Measurements from ENCODE around the gene GALNT17. TPM values are rescaled to one million over a fixed set of nuclear protein-coding genes. Genes with fewer than 3 reads are reported as not detected.

The GALNT17 gene
- total and polyA plus RNA-seq, 5 experiments from 2014 or later, result not detected

GRCh38 chr7:71479231-71479630, 347.3 kb downstream of the GALNT17 start:
- H3K4me3 Mint-ChIP-seq, result no peak overlapping the region
- POLR2A ChIA-PET, result no interaction called here
- H3K27me3 Mint-ChIP-seq, result no peaks in the 10 kb centered on the region
- H3K27ac Mint-ChIP-seq, result no peak overlapping the region
- ATAC-seq, result no peak
- H3K4me1 Mint-ChIP-seq, result no peaks in the 10 kb centered on the region
- no peaks in the 10 kb centered on the region for H3K36me3 Mint-ChIP-seq
- peaks cover 0 to 19% (median 2%) of the 10 kb centered on the region in 9 donors for H3K9me3 Mint-ChIP-seq
- no peak for DNase-seq

GRCh38 chr7:71480791-71481190, 348.8 kb downstream of the GALNT17 start:
- H3K27ac Mint-ChIP-seq, result no peak overlapping the region
- H3K4me3 Mint-ChIP-seq, result no peak overlapping the region
- no peaks in the 10 kb centered on the region for H3K27me3 Mint-ChIP-seq
- peaks cover 0 to 15% (median 0%) of the 10 kb centered on the region in 9 donors for H3K9me3 Mint-ChIP-seq
- H3K36me3 Mint-ChIP-seq, result no peaks in the 10 kb centered on the region
- no peak for ATAC-seq
- no peaks in the 10 kb centered on the region for H3K4me1 Mint-ChIP-seq
- POLR2A ChIA-PET, result no interaction called here
- no peak for DNase-seq

- H3K36me3 Mint-ChIP-seq, result no peaks in the 10 kb centered on the region
- no peaks in the 10 kb centered on the region for H3K27me3 Mint-ChIP-seq
- no peak for DNase-seq
- peaks cover 0 to 10% (median 4%) of the 10 kb centered on the region in 9 donors for H3K9me3 Mint-ChIP-seq
- POLR2A ChIA-PET, result no interaction called here
- H3K27ac Mint-ChIP-seq, result no peak overlapping the region
- no peaks in the 10 kb centered on the region for H3K4me1 Mint-ChIP-seq
- no peak overlapping the region for H3K4me3 Mint-ChIP-seq
- ATAC-seq, result no peak
Measured at GRCh38 chr7:71482284-71482683, 350.3 kb downstream of the GALNT17 start.

- POLR2A ChIA-PET, result interaction anchor here (0.7 kb wide), 1 partner anchor 242 kb away, joined by 6 read pairs; no protein-coding TSS in a partner anchor
- ATAC-seq, result no peak
- H3K27me3 Mint-ChIP-seq, result no peaks in the 10 kb centered on the region
Measured at GRCh38 chr7:71484380-71484779, 352.4 kb downstream of the GALNT17 start.

GRCh38 chr7:71485586-71485985, 353.6 kb downstream of the GALNT17 start:
- DNase-seq (no peak), ATAC-seq (no peak)
- H3K27ac Mint-ChIP-seq, result no peak overlapping the region
- H3K27me3 Mint-ChIP-seq, result no peaks in the 10 kb centered on the region
- no peak overlapping the region for H3K4me3 Mint-ChIP-seq
- POLR2A ChIA-PET, result no interaction called here
- no peaks in the 10 kb centered on the region for H3K36me3 Mint-ChIP-seq
- peaks cover 0 to 10% (median 4%) of the 10 kb centered on the region in 9 donors for H3K9me3 Mint-ChIP-seq
- H3K4me1 Mint-ChIP-seq, result no peaks in the 10 kb centered on the region

More at GRCh38 chr7:71484380-71484779, 352.4 kb downstream of the GALNT17 start:
- no peak for DNase-seq
- peaks cover 0 to 10% (median 4%) of the 10 kb centered on the region in 9 donors for H3K9me3 Mint-ChIP-seq
- no peaks in the 10 kb centered on the region for H3K36me3 Mint-ChIP-seq
- H3K4me1 Mint-ChIP-seq, result no peaks in the 10 kb centered on the region
- H3K27ac Mint-ChIP-seq, result no peak overlapping the region
- no peak overlapping the region for H3K4me3 Mint-ChIP-seq

- H3K36me3 Mint-ChIP-seq, result no peaks in the 10 kb centered on the region
- no peak overlapping the region for H3K4me3 Mint-ChIP-seq
- no peak overlapping the region for H3K27ac Mint-ChIP-seq
- peaks cover 0 to 10% (median 4%) of the 10 kb centered on the region in 9 donors for H3K9me3 Mint-ChIP-seq
- H3K27me3 Mint-ChIP-seq, result no peaks in the 10 kb centered on the region
- H3K4me1 Mint-ChIP-seq, result no peaks in the 10 kb centered on the region
- ATAC-seq (no peak), DNase-seq (no peak)
- POLR2A ChIA-PET, result no interaction called here
Measured at GRCh38 chr7:71486414-71486813, 354.5 kb downstream of the GALNT17 start.

- H3K9me3 Mint-ChIP-seq, result peaks cover 0 to 10% (median 4%) of the 10 kb centered on the region in 9 donors
- no peaks in the 10 kb centered on the region for H3K36me3 Mint-ChIP-seq
- DNase-seq, result no peak
- no peaks in the 10 kb centered on the region for H3K27me3 Mint-ChIP-seq
- H3K4me1 Mint-ChIP-seq, result no peaks in the 10 kb centered on the region
- H3K27ac Mint-ChIP-seq, result no peak overlapping the region
- H3K4me3 Mint-ChIP-seq, result no peak overlapping the region
- no peak for ATAC-seq
- POLR2A ChIA-PET, result no interaction called here
Measured at GRCh38 chr7:71486856-71487628, 355.1 kb downstream of the GALNT17 start.

- POLR2A ChIA-PET, result no interaction called here
- Mint-ChIP-seq H3K4me1 (no peaks in the 10 kb centered on the region), H3K27me3 (no peaks in the 10 kb centered on the region), H3K9me3 (peaks cover 0 to 16% (median 4%) of the 10 kb centered on the region in 9 donors), H3K4me3 (no peak overlapping the region), H3K36me3 (no peaks in the 10 kb centered on the region), H3K27ac (no peak overlapping the region)
- no peak for ATAC-seq
- no peak for DNase-seq
Measured at GRCh38 chr7:71488308-71488707, 356.4 kb downstream of the GALNT17 start.

- H3K9me3 Mint-ChIP-seq, result peaks cover 0 to 16% (median 4%) of the 10 kb centered on the region in 9 donors
- no peak overlapping the region for H3K27ac Mint-ChIP-seq
- ATAC-seq, result no peak
- H3K4me3 Mint-ChIP-seq, result no peak overlapping the region
- H3K4me1 Mint-ChIP-seq, result no peaks in the 10 kb centered on the region
- H3K27me3 Mint-ChIP-seq, result peaks cover 0 to 3% (median 0%) of the 10 kb centered on the region in 5 donors
- no peaks in the 10 kb centered on the region for H3K36me3 Mint-ChIP-seq
- POLR2A ChIA-PET, result no interaction called here
- no peak for DNase-seq
Measured at GRCh38 chr7:71491336-71491735, 359.4 kb downstream of the GALNT17 start.

GRCh38 chr7:71495828-71496227, 363.9 kb downstream of the GALNT17 start:
- Mint-ChIP-seq H3K27me3 (peaks cover 0 to 3% (median 0%) of the 10 kb centered on the region in 5 donors), H3K9me3 (peaks cover 0 to 14% (median 4%) of the 10 kb centered on the region in 9 donors), H3K4me1 (no peaks in the 10 kb centered on the region), H3K27ac (no peak overlapping the region), H3K4me3 (no peak overlapping the region), H3K36me3 (no peaks in the 10 kb centered on the region)
- POLR2A ChIA-PET, result no interaction called here
- no peak for DNase-seq
- ATAC-seq, result no peak

GRCh38 chr7:71497256-71497946, 365.5 kb downstream of the GALNT17 start:
- no peak overlapping the region for H3K4me3 Mint-ChIP-seq
- H3K27me3 Mint-ChIP-seq, result peaks cover 0 to 3% (median 0%) of the 10 kb centered on the region in 5 donors
- peaks cover 0 to 7% (median 0%) of the 10 kb centered on the region in 3 donors for H3K36me3 Mint-ChIP-seq
- no peak overlapping the region for H3K27ac Mint-ChIP-seq
- ATAC-seq (no peak), DNase-seq (no peak)
- POLR2A ChIA-PET, result no interaction called here
- no peaks in the 10 kb centered on the region for H3K4me1 Mint-ChIP-seq
- H3K9me3 Mint-ChIP-seq, result peaks cover 0 to 25% (median 6%) of the 10 kb centered on the region in 9 donors

- peaks cover 0 to 34% (median 8%) of the 10 kb centered on the region in 9 donors for H3K9me3 Mint-ChIP-seq
- H3K4me1 Mint-ChIP-seq, result no peaks in the 10 kb centered on the region
- DNase-seq (no peak), ATAC-seq (no peak)
- H3K27me3 Mint-ChIP-seq, result peaks cover 0 to 3% (median 0%) of the 10 kb centered on the region in 5 donors
- H3K36me3 Mint-ChIP-seq, result peaks cover 0 to 7% (median 0%) of the 10 kb centered on the region in 3 donors
- H3K27ac Mint-ChIP-seq, result no peak overlapping the region
- H3K4me3 Mint-ChIP-seq, result no peak overlapping the region
- POLR2A ChIA-PET, result no interaction called here
Measured at GRCh38 chr7:71498381-71498780, 366.4 kb downstream of the GALNT17 start.

GRCh38 chr7:71504697-71505441, 372.9 kb downstream of the GALNT17 start:
- Mint-ChIP-seq H3K4me1 (peaks cover 0 to 2% (median 0%) of the 10 kb centered on the region in 4 donors), H3K4me3 (no peak overlapping the region), H3K27ac (no peak overlapping the region), H3K27me3 (peaks cover 0 to 5% (median 0%) of the 10 kb centered on the region in 5 donors), H3K36me3 (peaks cover 0 to 12% (median 0%) of the 10 kb centered on the region in 3 donors), H3K9me3 (peaks cover 9 to 46% (median 16%) of the 10 kb centered on the region in 9 donors)
- DNase-seq, result no peak
- no peak for ATAC-seq
- POLR2A ChIA-PET, result no interaction called here

Data from naive thymus-derived CD8-positive, alpha-beta T cell (primary cell).